ENCODE results near the gene RAPH1. TPM values are rescaled to one million over a fixed set of nuclear protein-coding genes. Genes with fewer than 3 reads are reported as not detected.
A peak's percentile ranks its signal among the peaks of the same experiment; 100 is the strongest.
"Not testable (repeated sequence)": the region's sequence is repeated elsewhere in the genome, so short reads cannot be mapped to it uniquely, and the experiment has no call there.

The RAPH1 gene
- total and polyA plus RNA-seq, 2 experiments from 2014 or later: 5.0 to 36.2 TPM

DNA sequence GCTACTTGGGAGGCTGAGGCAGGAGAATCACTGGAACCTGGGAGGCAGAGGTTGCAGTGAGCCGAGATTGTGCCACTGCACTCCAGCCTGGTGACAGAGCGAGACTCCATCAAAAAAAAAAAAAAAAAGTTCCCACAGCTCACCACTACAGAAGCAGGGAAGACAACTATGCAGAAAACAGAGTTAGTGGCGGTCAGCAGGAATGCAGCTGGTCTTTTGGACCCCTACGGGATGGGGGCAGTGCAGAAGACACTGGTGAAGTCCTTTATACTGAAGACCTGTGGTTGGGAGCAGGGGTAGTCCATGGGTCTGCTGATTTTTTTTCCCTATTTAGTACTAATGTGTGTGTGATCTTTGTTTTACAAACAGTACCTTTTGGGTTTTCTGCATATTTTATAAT is 105.5 kb downstream of the RAPH1 start:
- not testable (repeated sequence) for H3K79me2 ChIP-seq (replicated peaks; ENCODE audit: insufficient read depth); H3K4me1 ChIP-seq (ENCODE audit: insufficient read depth); H3K27ac ChIP-seq (ENCODE audit: low read depth); H3K9me3 Mint-ChIP-seq; H3K27me3 Mint-ChIP-seq (ENCODE audit: insufficient read depth, low read depth, poor library complexity); H3K36me3 ChIP-seq (ENCODE audit: insufficient read depth); ATAC-seq; H3K4me3 ChIP-seq; H3F3A ChIP-seq (replicated peaks; ENCODE audit: low read depth); H3K4me1 Mint-ChIP-seq; H3K4me3 Mint-ChIP-seq; H2AFZ ChIP-seq; H3K27ac Mint-ChIP-seq; H4K20me1 ChIP-seq (replicated peaks; ENCODE audit: insufficient read depth); H3K4me2 ChIP-seq; H3K9me2 ChIP-seq (ENCODE audit: insufficient read depth); H3K27me3 ChIP-seq (ENCODE audit: insufficient read depth)
- DNase-seq (ENCODE audit: low spot score): peak; percentile 21
- peaks cover 46% of the 10 kb centered on the region for H3K36me3 Mint-ChIP-seq (ENCODE audit: low read depth)

DNA sequence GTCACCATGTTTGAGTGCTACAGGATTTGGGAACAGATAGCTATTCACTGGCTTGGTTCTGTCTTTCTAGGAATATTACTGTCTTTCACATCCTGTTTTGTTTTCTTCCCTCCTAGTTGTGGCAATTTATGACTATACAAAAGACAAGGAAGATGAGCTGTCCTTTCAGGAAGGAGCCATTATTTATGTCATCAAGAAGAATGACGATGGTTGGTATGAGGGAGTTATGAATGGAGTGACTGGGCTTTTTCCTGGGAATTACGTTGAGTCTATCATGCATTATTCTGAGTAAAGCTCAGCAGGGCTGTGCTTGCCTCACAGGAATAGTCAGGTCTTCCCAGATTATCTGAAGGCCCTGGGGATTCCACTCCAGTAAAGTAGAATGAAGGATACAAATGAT is 108.0 kb downstream of the RAPH1 start:
- no peak for ATAC-seq

DNA sequence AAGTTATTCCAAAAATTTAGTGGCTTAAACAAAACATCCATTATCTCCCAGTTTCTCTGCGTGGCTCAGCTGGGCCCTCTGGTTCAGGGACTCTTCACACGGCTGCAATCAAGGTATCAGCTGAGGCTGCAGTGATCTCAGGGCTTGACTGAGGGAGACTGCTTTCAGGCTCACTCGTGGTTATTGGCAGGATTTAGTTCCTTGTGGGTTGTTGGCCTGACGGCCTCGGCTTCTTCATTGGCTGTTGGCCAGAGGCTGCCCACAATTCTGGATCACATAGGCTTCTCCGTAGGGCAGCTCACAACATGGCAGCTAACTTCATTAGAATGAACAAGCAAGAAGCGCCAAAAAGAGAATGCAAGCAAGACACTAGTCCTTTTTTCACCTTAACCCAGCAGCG is 116.8 kb downstream of the RAPH1 start:
- H3K27me3 Mint-ChIP-seq (ENCODE audit: insufficient read depth, low read depth, poor library complexity): peaks cover under 1% of the 10 kb centered on the region
- Histone ChIP-seq H3K4me2 (no peak overlapping the region), H3K27ac (ENCODE audit: low read depth) (no peak overlapping the region), H3K4me1 (ENCODE audit: insufficient read depth) (no peaks in the 10 kb centered on the region), H3K79me2 (replicated peaks; ENCODE audit: insufficient read depth) (no peaks in the 10 kb centered on the region), H3K9me2 (ENCODE audit: insufficient read depth) (no peaks in the 10 kb centered on the region), H3F3A (replicated peaks; ENCODE audit: low read depth) (no peaks in the 10 kb centered on the region), H3K36me3 (ENCODE audit: insufficient read depth) (peaks cover 7% of the 10 kb centered on the region), H4K20me1 (replicated peaks; ENCODE audit: insufficient read depth) (no peaks in the 10 kb centered on the region), H3K27me3 (ENCODE audit: insufficient read depth) (no peaks in the 10 kb centered on the region), H3K4me3 (no peak overlapping the region), H2AFZ (no peak overlapping the region)
- H3K4me1 Mint-ChIP-seq: no peaks in the 10 kb centered on the region
- H3K4me3 Mint-ChIP-seq: no peak overlapping the region
- no peak overlapping the region for H3K27ac Mint-ChIP-seq
- H3K9me3 Mint-ChIP-seq: no peaks in the 10 kb centered on the region
- ATAC-seq (no peak), DNase-seq (ENCODE audit: low spot score) (no peak)
- H3K36me3 Mint-ChIP-seq (ENCODE audit: low read depth): peaks cover 58% of the 10 kb centered on the region
- TF ChIP-seq EZH2 (IDR thresholded peaks at IDR 0.05; ENCODE audit: low read depth, unreplicated experiment) (no peak), ZNF114 (CRISPR knock-in tag; IDR thresholded peaks at IDR 0.05) (no peak), JUNB (IDR thresholded peaks at IDR 0.05; ENCODE audit: unreplicated experiment) (no peak)
- TF ChIP-seq, protein P1, sequence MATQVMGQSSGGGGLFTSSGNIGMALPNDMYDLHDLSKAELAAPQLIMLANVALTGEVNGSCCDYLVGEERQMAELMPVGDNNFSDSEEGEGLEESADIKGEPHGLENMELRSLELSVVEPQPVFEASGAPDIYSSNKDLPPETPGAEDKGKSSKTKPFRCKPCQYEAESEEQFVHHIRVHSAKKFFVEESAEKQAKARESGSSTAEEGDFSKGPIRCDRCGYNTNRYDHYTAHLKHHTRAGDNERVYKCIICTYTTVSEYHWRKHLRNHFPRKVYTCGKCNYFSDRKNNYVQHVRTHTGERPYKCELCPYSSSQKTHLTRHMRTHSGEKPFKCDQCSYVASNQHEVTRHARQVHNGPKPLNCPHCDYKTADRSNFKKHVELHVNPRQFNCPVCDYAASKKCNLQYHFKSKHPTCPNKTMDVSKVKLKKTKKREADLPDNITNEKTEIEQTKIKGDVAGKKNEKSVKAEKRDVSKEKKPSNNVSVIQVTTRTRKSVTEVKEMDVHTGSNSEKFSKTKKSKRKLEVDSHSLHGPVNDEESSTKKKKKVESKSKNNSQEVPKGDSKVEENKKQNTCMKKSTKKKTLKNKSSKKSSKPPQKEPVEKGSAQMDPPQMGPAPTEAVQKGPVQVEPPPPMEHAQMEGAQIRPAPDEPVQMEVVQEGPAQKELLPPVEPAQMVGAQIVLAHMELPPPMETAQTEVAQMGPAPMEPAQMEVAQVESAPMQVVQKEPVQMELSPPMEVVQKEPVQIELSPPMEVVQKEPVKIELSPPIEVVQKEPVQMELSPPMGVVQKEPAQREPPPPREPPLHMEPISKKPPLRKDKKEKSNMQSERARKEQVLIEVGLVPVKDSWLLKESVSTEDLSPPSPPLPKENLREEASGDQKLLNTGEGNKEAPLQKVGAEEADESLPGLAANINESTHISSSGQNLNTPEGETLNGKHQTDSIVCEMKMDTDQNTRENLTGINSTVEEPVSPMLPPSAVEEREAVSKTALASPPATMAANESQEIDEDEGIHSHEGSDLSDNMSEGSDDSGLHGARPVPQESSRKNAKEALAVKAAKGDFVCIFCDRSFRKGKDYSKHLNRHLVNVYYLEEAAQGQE (IDR thresholded peaks at IDR 0.05; ENCODE audit: unreplicated experiment): no peak

More for the DNA sequence above, 108.0 kb downstream of the RAPH1 start:
- no peaks in the 10 kb centered on the region for H3K9me3 Mint-ChIP-seq
- Histone ChIP-seq H3K36me3 (ENCODE audit: insufficient read depth) (no peaks in the 10 kb centered on the region), H4K20me1 (replicated peaks; ENCODE audit: insufficient read depth) (no peaks in the 10 kb centered on the region; the same call in 1 of the 2 replicates), H3F3A (replicated peaks; ENCODE audit: low read depth) (no peaks in the 10 kb centered on the region), H3K4me1 (ENCODE audit: insufficient read depth) (no peaks in the 10 kb centered on the region), H3K4me3 (no peak overlapping the region), H2AFZ (no peak overlapping the region), H3K9me2 (ENCODE audit: insufficient read depth) (no peaks in the 10 kb centered on the region), H3K27ac (ENCODE audit: low read depth) (no peak overlapping the region), H3K4me2 (no peak overlapping the region), H3K27me3 (ENCODE audit: insufficient read depth) (no peaks in the 10 kb centered on the region), H3K79me2 (replicated peaks; ENCODE audit: insufficient read depth) (no peaks in the 10 kb centered on the region; the same call in none of the 2 replicates)
- DNase-seq (ENCODE audit: low spot score): no peak
- no peak overlapping the region for H3K4me3 Mint-ChIP-seq
- H3K27ac Mint-ChIP-seq: no peak overlapping the region
- H3K27me3 Mint-ChIP-seq (ENCODE audit: insufficient read depth, low read depth, poor library complexity): peaks cover 2% of the 10 kb centered on the region
- H3K36me3 Mint-ChIP-seq (ENCODE audit: low read depth): peaks cover 53% of the 10 kb centered on the region
- TF ChIP-seq, protein P1 (IDR thresholded peaks at IDR 0.05; ENCODE audit: unreplicated experiment): no peak
- no peak for TF ChIP-seq EZH2phosphoT487 (IDR thresholded peaks at IDR 0.05; ENCODE audit: unreplicated experiment)
- no peaks in the 10 kb centered on the region for H3K4me1 Mint-ChIP-seq

All from GM23338 (cell line).